ENCODE data around the gene SLC22A23.

SLC22A23 gene

GRCh38 chr6:3315841-3316240 lies 141.0 kb downstream of the SLC22A23 start:
- Histone ChIP-seq H3K27me3 (ENCODE audit: control insufficient read depth in 2 of 2, insufficient read depth in 2 of 2, low read length in 2 of 2) (no peaks in the 10 kb centered on the region), H3K9ac (ENCODE audit: low read depth in 1 of 2, low read length in 2 of 2) (no peak overlapping the region), H3K9me3 (ENCODE audit: control insufficient read depth in 2 of 2, low read length in 2 of 2) (no peaks in the 10 kb centered on the region), H3K27ac (ENCODE audit: low read depth in 2 of 2, low read length in 2 of 2) (no peak overlapping the region), H3K4me3 (ENCODE audit: low read length in 2 of 2) (no peak overlapping the region), H3K36me3 (ENCODE audit: control insufficient read depth in 2 of 2, insufficient read depth in 2 of 2, low read length in 2 of 2) (peaks cover 29 to 31% of the 10 kb centered on the region in 2 donors), H3K4me1 (ENCODE audit: control insufficient read depth in 2 of 2, insufficient read depth in 2 of 2, low read length in 2 of 2) (peaks cover 0 to 3% of the 10 kb centered on the region in 2 donors)

GRCh38 chr6:3314621-3315467 lies 142.0 kb downstream of the SLC22A23 start:
- Histone ChIP-seq H3K36me3 (ENCODE audit: control insufficient read depth in 2 of 2, insufficient read depth in 2 of 2, low read length in 2 of 2) (peaks cover 24 to 26% of the 10 kb centered on the region in 2 donors), H3K27me3 (ENCODE audit: control insufficient read depth in 2 of 2, insufficient read depth in 2 of 2, low read length in 2 of 2) (no peaks in the 10 kb centered on the region), H3K9me3 (ENCODE audit: control insufficient read depth in 2 of 2, low read length in 2 of 2) (no peaks in the 10 kb centered on the region), H3K4me1 (ENCODE audit: control insufficient read depth in 2 of 2, insufficient read depth in 2 of 2, low read length in 2 of 2) (peaks cover 0 to 6% of the 10 kb centered on the region in 2 donors), H3K4me3 (ENCODE audit: low read length in 2 of 2) (no peak overlapping the region), H3K9ac (ENCODE audit: low read depth in 1 of 2, low read length in 2 of 2) (no peak overlapping the region), H3K27ac (ENCODE audit: low read depth in 2 of 2, low read length in 2 of 2) (no peak overlapping the region)

- no peak overlapping the region for H3K27ac ChIP-seq (ENCODE audit: low read depth in 2 of 2, low read length in 2 of 2)
- H3K36me3 ChIP-seq (ENCODE audit: control insufficient read depth in 2 of 2, insufficient read depth in 2 of 2, low read length in 2 of 2), result peaks cover 18 to 20% of the 10 kb centered on the region in 2 donors
Observed at GRCh38 chr6:3314176-3314575, 142.7 kb downstream of the SLC22A23 start.

GRCh38 chr6:3312604-3313231 lies 144.1 kb downstream of the SLC22A23 start:
- H3K4me1 ChIP-seq (ENCODE audit: control insufficient read depth in 2 of 2, insufficient read depth in 2 of 2, low read length in 2 of 2), result peaks cover 0 to 6% of the 10 kb centered on the region in 2 donors
- no peak overlapping the region for H3K9ac ChIP-seq (ENCODE audit: low read depth in 1 of 2, low read length in 2 of 2)
- H3K4me3 ChIP-seq (ENCODE audit: low read length in 2 of 2), result no peak overlapping the region
- no peaks in the 10 kb centered on the region for H3K9me3 ChIP-seq (ENCODE audit: control insufficient read depth in 2 of 2, low read length in 2 of 2)
- H3K36me3 ChIP-seq (ENCODE audit: control insufficient read depth in 2 of 2, insufficient read depth in 2 of 2, low read length in 2 of 2), result peaks cover 13 to 15% of the 10 kb centered on the region in 2 donors
- no peaks in the 10 kb centered on the region for H3K27me3 ChIP-seq (ENCODE audit: control insufficient read depth in 2 of 2, insufficient read depth in 2 of 2, low read length in 2 of 2)
- H3K27ac ChIP-seq (ENCODE audit: low read depth in 2 of 2, low read length in 2 of 2), result no peak overlapping the region

More at GRCh38 chr6:3314176-3314575, 142.7 kb downstream of the SLC22A23 start:
- H3K4me1 ChIP-seq (ENCODE audit: control insufficient read depth in 2 of 2, insufficient read depth in 2 of 2, low read length in 2 of 2), result peaks cover 0 to 6% of the 10 kb centered on the region in 2 donors
- H3K9ac ChIP-seq (ENCODE audit: low read depth in 1 of 2, low read length in 2 of 2), result no peak overlapping the region
- H3K27me3 ChIP-seq (ENCODE audit: control insufficient read depth in 2 of 2, insufficient read depth in 2 of 2, low read length in 2 of 2), result no peaks in the 10 kb centered on the region
- H3K9me3 ChIP-seq (ENCODE audit: control insufficient read depth in 2 of 2, low read length in 2 of 2), result no peaks in the 10 kb centered on the region
- no peak overlapping the region for H3K4me3 ChIP-seq (ENCODE audit: low read length in 2 of 2)

- Histone ChIP-seq H3K9me3 (ENCODE audit: control insufficient read depth in 2 of 2, low read length in 2 of 2) (no peaks in the 10 kb centered on the region), H3K36me3 (ENCODE audit: control insufficient read depth in 2 of 2, insufficient read depth in 2 of 2, low read length in 2 of 2) (peaks cover 15 to 18% of the 10 kb centered on the region in 2 donors), H3K27me3 (ENCODE audit: control insufficient read depth in 2 of 2, insufficient read depth in 2 of 2, low read length in 2 of 2) (no peaks in the 10 kb centered on the region), H3K27ac (ENCODE audit: low read depth in 2 of 2, low read length in 2 of 2) (no peak overlapping the region), H3K9ac (ENCODE audit: low read depth in 1 of 2, low read length in 2 of 2) (no peak overlapping the region), H3K4me3 (ENCODE audit: low read length in 2 of 2) (no peak overlapping the region), H3K4me1 (ENCODE audit: control insufficient read depth in 2 of 2, insufficient read depth in 2 of 2, low read length in 2 of 2) (peaks cover 0 to 6% of the 10 kb centered on the region in 2 donors)
Observed at GRCh38 chr6:3311826-3312225, 145.0 kb downstream of the SLC22A23 start.

GRCh38 chr6:3310703-3311102 lies 146.1 kb downstream of the SLC22A23 start:
- H3K4me1 ChIP-seq (ENCODE audit: control insufficient read depth in 2 of 2, insufficient read depth in 2 of 2, low read length in 2 of 2), result peaks cover 0 to 6% of the 10 kb centered on the region in 2 donors
- H3K36me3 ChIP-seq (ENCODE audit: control insufficient read depth in 2 of 2, insufficient read depth in 2 of 2, low read length in 2 of 2), result peaks cover 17 to 24% of the 10 kb centered on the region in 2 donors
- no peak overlapping the region for H3K4me3 ChIP-seq (ENCODE audit: low read length in 2 of 2)
- no peak overlapping the region for H3K9ac ChIP-seq (ENCODE audit: low read depth in 1 of 2, low read length in 2 of 2)
- no peaks in the 10 kb centered on the region for H3K27me3 ChIP-seq (ENCODE audit: control insufficient read depth in 2 of 2, insufficient read depth in 2 of 2, low read length in 2 of 2)
- H3K9me3 ChIP-seq (ENCODE audit: control insufficient read depth in 2 of 2, low read length in 2 of 2), result no peaks in the 10 kb centered on the region
- no peak overlapping the region for H3K27ac ChIP-seq (ENCODE audit: low read depth in 2 of 2, low read length in 2 of 2)

- no peak overlapping the region for H3K27ac ChIP-seq (ENCODE audit: low read depth in 2 of 2, low read length in 2 of 2)
- H3K36me3 ChIP-seq (ENCODE audit: control insufficient read depth in 2 of 2, insufficient read depth in 2 of 2, low read length in 2 of 2), result peaks cover 15 to 24% of the 10 kb centered on the region in 2 donors
- peaks cover 0 to 6% of the 10 kb centered on the region in 2 donors for H3K4me1 ChIP-seq (ENCODE audit: control insufficient read depth in 2 of 2, insufficient read depth in 2 of 2, low read length in 2 of 2)
- H3K4me3 ChIP-seq (ENCODE audit: low read length in 2 of 2), result no peak overlapping the region
- no peak overlapping the region for H3K9ac ChIP-seq (ENCODE audit: low read depth in 1 of 2, low read length in 2 of 2)
- no peaks in the 10 kb centered on the region for H3K27me3 ChIP-seq (ENCODE audit: control insufficient read depth in 2 of 2, insufficient read depth in 2 of 2, low read length in 2 of 2)
- H3K9me3 ChIP-seq (ENCODE audit: control insufficient read depth in 2 of 2, low read length in 2 of 2), result no peaks in the 10 kb centered on the region
Observed at GRCh38 chr6:3310051-3310448, 146.8 kb downstream of the SLC22A23 start.

- H3K27ac ChIP-seq (ENCODE audit: low read depth in 2 of 2, low read length in 2 of 2), result no peak overlapping the region
- no peak overlapping the region for H3K4me3 ChIP-seq (ENCODE audit: low read length in 2 of 2)
- H3K36me3 ChIP-seq (ENCODE audit: control insufficient read depth in 2 of 2, insufficient read depth in 2 of 2, low read length in 2 of 2), result peaks cover 12 to 25% of the 10 kb centered on the region in 2 donors
- H3K9me3 ChIP-seq (ENCODE audit: control insufficient read depth in 2 of 2, low read length in 2 of 2), result no peaks in the 10 kb centered on the region
- peaks cover 0 to 6% of the 10 kb centered on the region in 2 donors for H3K4me1 ChIP-seq (ENCODE audit: control insufficient read depth in 2 of 2, insufficient read depth in 2 of 2, low read length in 2 of 2)
- H3K27me3 ChIP-seq (ENCODE audit: control insufficient read depth in 2 of 2, insufficient read depth in 2 of 2, low read length in 2 of 2), result no peaks in the 10 kb centered on the region
- H3K9ac ChIP-seq (ENCODE audit: low read depth in 1 of 2, low read length in 2 of 2), result no peak overlapping the region
Observed at GRCh38 chr6:3309391-3310050, 147.3 kb downstream of the SLC22A23 start.

GRCh38 chr6:3308106-3308505 lies 148.7 kb downstream of the SLC22A23 start:
- peaks cover 0 to 6% of the 10 kb centered on the region in 2 donors for H3K4me1 ChIP-seq (ENCODE audit: control insufficient read depth in 2 of 2, insufficient read depth in 2 of 2, low read length in 2 of 2)
- H3K9ac ChIP-seq (ENCODE audit: low read depth in 1 of 2, low read length in 2 of 2), result no peak overlapping the region
- no peaks in the 10 kb centered on the region for H3K27me3 ChIP-seq (ENCODE audit: control insufficient read depth in 2 of 2, insufficient read depth in 2 of 2, low read length in 2 of 2)
- H3K27ac ChIP-seq (ENCODE audit: low read depth in 2 of 2, low read length in 2 of 2), result no peak overlapping the region
- H3K36me3 ChIP-seq (ENCODE audit: control insufficient read depth in 2 of 2, insufficient read depth in 2 of 2, low read length in 2 of 2), result peaks cover 12 to 27% of the 10 kb centered on the region in 2 donors
- H3K4me3 ChIP-seq (ENCODE audit: low read length in 2 of 2), result no peak overlapping the region
- no peaks in the 10 kb centered on the region for H3K9me3 ChIP-seq (ENCODE audit: control insufficient read depth in 2 of 2, low read length in 2 of 2)

- H3K9me3 ChIP-seq (ENCODE audit: control insufficient read depth in 2 of 2, low read length in 2 of 2), result no peaks in the 10 kb centered on the region
- no peaks in the 10 kb centered on the region for H3K27me3 ChIP-seq (ENCODE audit: control insufficient read depth in 2 of 2, insufficient read depth in 2 of 2, low read length in 2 of 2)
- H3K36me3 ChIP-seq (ENCODE audit: control insufficient read depth in 2 of 2, insufficient read depth in 2 of 2, low read length in 2 of 2), result peaks cover 12 to 27% of the 10 kb centered on the region in 2 donors
Observed at GRCh38 chr6:3307436-3307835, 149.4 kb downstream of the SLC22A23 start.

More at GRCh38 chr6:3307436-3307835, 149.4 kb downstream of the SLC22A23 start:
- Histone ChIP-seq H3K4me3 (ENCODE audit: low read length in 2 of 2) (no peak overlapping the region), H3K27ac (ENCODE audit: low read depth in 2 of 2, low read length in 2 of 2) (no peak overlapping the region), H3K4me1 (ENCODE audit: control insufficient read depth in 2 of 2, insufficient read depth in 2 of 2, low read length in 2 of 2) (peaks cover 0 to 6% of the 10 kb centered on the region in 2 donors), H3K9ac (ENCODE audit: low read depth in 1 of 2, low read length in 2 of 2) (no peak overlapping the region)

Data from mucosa of rectum (tissue), 2 donors.